Caco-2 (cell line): ENCODE measurements around the gene H2AZ2. TPM values are rescaled to one million over a fixed set of nuclear protein-coding genes. Genes with fewer than 3 reads are reported as not detected.

ENCODE experiments used
- BruUV-seq: library from RNA; stranded (reverse); fragments of 400-500 nt; replicated peaks from 2 replicates; lab custom pipeline; 2021; lab: Mats Ljungman, UMichigan
- CTCF ChIA-PET: fragments of 300-600 bp; sonication (Branson Sonifier 250); formaldehyde crosslinking; loops from one replicate; lab custom pipeline; 2022; ENCODE audit warnings: antibody characterized with exemption; lab: Charles Lee
- POLR2A ChIA-PET: fragments of 300-600 bp; sonication (Branson Sonifier 250); formaldehyde crosslinking; loops from one replicate; lab custom pipeline; 2022; ENCODE audit warnings: antibody characterized with exemption; lab: Charles Lee
- DNase-seq, 2 experiments: peaks; one replicate each; pipeline versions ENCODE4 v3.0.0 to v3.0.0-alpha.2; 2020 to 2022
- H3K27me3 ChIP-seq: replicated peaks from 2 replicates; pipeline ENCODE4 v1.6.0; 2011; ENCODE audit warnings: low read length; ENCODE audit not compliant: control insufficient read depth, insufficient read depth
- H3K36me3 ChIP-seq: 2 replicates; pipeline ENCODE4 v1.5.1; 2011; ENCODE audit warnings: low read length; ENCODE audit not compliant: control insufficient read depth, insufficient read depth
- H3K4me1 ChIP-seq: fragments of 250-450 bp; sonication (Bioruptor Pico); 2 replicates; pipeline ENCODE4 v1.5.1; 2020; ENCODE audit warnings: mild to moderate bottlenecking
- H3K4me3 ChIP-seq: 2 replicates; pipeline ENCODE4 v1.5.1; 2011; ENCODE audit warnings: low read depth, mild to moderate bottlenecking, control low read depth, low read length
- H3K9me3 ChIP-seq: fragments of 250-450 bp; sonication (Bioruptor Pico); 2 replicates; pipeline ENCODE4 v1.5.1; 2020; ENCODE audit warnings: mild to moderate bottlenecking, moderate library complexity
- H3K27ac Mint-ChIP-seq: one replicate; pipeline ENCODE4 v1.8.0; 2022; ENCODE audit warnings: mixed read lengths; ENCODE audit not compliant: unreplicated experiment
- H3K27me3 Mint-ChIP-seq: one replicate; pipeline ENCODE4 v1.8.0; 2022; ENCODE audit warnings: mixed read lengths; ENCODE audit not compliant: insufficient read depth, unreplicated experiment
- H3K36me3 Mint-ChIP-seq: one replicate; pipeline ENCODE4 v1.8.0; 2022; ENCODE audit warnings: mild to moderate bottlenecking, mixed read lengths; ENCODE audit not compliant: insufficient read depth, unreplicated experiment
- H3K4me1 Mint-ChIP-seq: one replicate; pipeline ENCODE4 v1.8.0; 2022; ENCODE audit warnings: low read depth, mixed read lengths; ENCODE audit not compliant: unreplicated experiment
- H3K4me3 Mint-ChIP-seq: one replicate; pipeline ENCODE4 v1.8.0; 2022; ENCODE audit warnings: mild to moderate bottlenecking, moderate library complexity, mixed read lengths; ENCODE audit not compliant: unreplicated experiment
- H3K9me3 Mint-ChIP-seq: one replicate; pipeline ENCODE4 v1.8.0; 2022; ENCODE audit warnings: mixed read lengths; ENCODE audit not compliant: unreplicated experiment
- intact Hi-C: fragments of 100-400 bp; cut with micrococcal nuclease; formaldehyde crosslinking; loops from one replicate; pipeline ENCODE4 v1.10.0; 2022; ENCODE audit not compliant: unreplicated experiment
- total RNA-seq: library from RNA; stranded (reverse); gene quantifications from 2 replicates; pipeline ENCODE4 v1.2.3, GENCODE V29; 2022
- TF ChIP-seq, protein P1 (sequence below), 2 experiments: fragments of 200-600 bp in 1 of 2; IDR thresholded peaks; 1 replicate in 1 of 2; 2 replicates in 1 of 2; pipeline versions ENCODE4 v1.5.1 to v1.8.0; 2011 to 2022; ENCODE audit warnings: antibody characterized with exemption in 1 of 2, control low read depth in 1 of 2, inconsistent platforms in 1 of 2, low read depth in 1 of 2, low read length in 1 of 2, mild to moderate bottlenecking in 1 of 2, moderate library complexity in 1 of 2; ENCODE audit not compliant: insufficient read depth in 1 of 2, severe bottlenecking in 1 of 2, unreplicated experiment in 1 of 2

Gene H2AZ2
- total RNA-seq, 1 experiment from 2014 or later: 244 TPM

DNA sequence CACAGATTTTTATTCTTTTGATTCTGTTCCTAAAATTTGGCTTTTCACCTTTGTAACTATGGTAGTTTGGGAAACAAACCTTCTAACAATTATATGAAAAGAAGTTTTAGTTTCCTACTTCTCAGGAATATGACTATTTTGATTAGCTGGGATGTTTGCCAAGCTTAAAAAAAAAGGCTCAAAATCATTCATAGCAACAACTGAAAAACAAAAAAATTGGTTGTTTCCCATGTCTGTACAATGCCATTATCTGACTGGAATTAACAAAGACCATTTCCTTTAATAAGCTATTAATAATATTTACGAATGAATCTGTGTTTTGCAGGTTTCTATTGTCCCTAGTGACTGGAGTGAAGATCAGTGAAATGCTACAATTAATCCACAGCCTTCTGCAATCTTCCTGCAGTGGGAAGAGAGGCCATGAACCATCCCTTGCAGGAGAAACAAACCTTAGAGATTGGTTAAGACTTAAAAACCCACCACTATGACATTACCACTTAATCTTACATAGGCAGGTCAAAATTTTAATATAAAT, 33.2 kb upstream of the H2AZ2 start:
- H3K27me3 ChIP-seq: no peaks in the 10 kb centered on the region
- Mint-ChIP-seq H3K4me3 (no peak overlapping the region), H3K27ac (no peak overlapping the region), H3K27me3 (no peaks in the 10 kb centered on the region), H3K9me3 (no peaks in the 10 kb centered on the region), H3K4me1 (peaks cover 23% of the 10 kb centered on the region), H3K36me3 (peaks cover 39% of the 10 kb centered on the region)
- peaks cover 26% of the 10 kb centered on the region for H3K4me1 ChIP-seq
- CTCF ChIA-PET: no interaction called here
- TF ChIP-seq, protein P1, sequence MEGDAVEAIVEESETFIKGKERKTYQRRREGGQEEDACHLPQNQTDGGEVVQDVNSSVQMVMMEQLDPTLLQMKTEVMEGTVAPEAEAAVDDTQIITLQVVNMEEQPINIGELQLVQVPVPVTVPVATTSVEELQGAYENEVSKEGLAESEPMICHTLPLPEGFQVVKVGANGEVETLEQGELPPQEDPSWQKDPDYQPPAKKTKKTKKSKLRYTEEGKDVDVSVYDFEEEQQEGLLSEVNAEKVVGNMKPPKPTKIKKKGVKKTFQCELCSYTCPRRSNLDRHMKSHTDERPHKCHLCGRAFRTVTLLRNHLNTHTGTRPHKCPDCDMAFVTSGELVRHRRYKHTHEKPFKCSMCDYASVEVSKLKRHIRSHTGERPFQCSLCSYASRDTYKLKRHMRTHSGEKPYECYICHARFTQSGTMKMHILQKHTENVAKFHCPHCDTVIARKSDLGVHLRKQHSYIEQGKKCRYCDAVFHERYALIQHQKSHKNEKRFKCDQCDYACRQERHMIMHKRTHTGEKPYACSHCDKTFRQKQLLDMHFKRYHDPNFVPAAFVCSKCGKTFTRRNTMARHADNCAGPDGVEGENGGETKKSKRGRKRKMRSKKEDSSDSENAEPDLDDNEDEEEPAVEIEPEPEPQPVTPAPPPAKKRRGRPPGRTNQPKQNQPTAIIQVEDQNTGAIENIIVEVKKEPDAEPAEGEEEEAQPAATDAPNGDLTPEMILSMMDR (IDR thresholded peaks at IDR 0.05; ENCODE audit: insufficient read depth in 1 of 2, low read depth in 1 of 2, low read length in 1 of 2, severe bottlenecking in 1 of 2, unreplicated experiment in 1 of 2): no peak
- POLR2A ChIA-PET: no interaction called here
- intact Hi-C loops: loop anchor here (10.0 kb wide), 1 partner anchor 104 kb away; no protein-coding TSS in a partner anchor
- no TSS peak for BruUV-seq
- H3K36me3 ChIP-seq: no peaks in the 10 kb centered on the region
- no peak for DNase-seq
- H3K9me3 ChIP-seq: no peaks in the 10 kb centered on the region
- no peak overlapping the region for H3K4me3 ChIP-seq

DNA sequence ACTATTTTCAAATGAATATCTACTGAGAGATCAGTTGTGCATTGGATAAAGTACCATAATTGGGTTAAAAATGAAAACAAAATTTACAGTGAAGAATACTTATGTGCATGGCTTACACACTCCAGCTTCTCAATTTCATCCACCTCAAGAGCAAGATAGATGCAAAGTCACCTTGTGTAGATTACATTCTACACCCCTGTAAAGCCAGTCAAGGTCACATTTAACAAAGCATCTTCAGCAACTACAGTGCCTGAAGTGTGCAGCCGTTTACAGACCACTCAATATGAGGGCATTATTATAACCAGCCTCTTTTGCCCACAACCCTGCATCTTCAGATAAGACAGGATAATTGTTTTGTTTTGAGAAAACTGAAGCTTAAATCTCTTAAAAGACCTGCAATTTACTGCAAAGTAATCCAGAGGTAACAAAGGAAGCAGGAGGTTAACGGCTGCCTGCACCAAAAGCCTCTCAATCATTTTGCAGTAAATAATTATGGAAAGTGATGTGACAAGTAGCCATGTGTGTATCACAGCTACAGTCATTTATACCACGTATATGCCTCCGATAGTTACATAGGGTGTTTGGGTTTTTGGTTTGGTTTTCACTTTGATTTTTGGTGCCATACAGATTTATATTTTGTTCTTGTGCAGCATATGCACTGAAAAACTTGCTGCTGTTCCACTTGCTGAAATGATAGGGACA, 32.6 kb upstream of the H2AZ2 start:
- POLR2A ChIA-PET: no interaction called here

DNA sequence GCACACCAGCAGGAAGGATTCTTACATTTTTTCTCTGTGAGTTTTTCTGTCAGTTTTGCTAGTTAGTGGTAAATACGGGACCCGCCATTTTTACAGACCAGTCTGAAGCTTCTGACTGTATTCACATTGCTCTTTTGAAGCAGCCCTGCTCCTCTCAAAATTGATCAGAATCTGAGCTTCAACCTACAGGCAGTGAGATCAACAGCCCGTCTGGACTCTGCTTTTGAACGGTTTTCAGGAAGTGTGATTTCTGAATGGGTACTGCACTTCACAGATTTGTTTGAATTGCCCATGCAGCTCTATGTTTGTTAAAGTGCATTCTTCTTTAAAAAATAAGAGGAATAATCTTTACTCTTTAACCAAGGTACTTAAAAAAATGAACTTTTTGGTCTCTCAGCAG, 28.5 kb upstream of the H2AZ2 start:
- no peak for DNase-seq
- ChIA-PET CTCF (no interaction called here), POLR2A (no interaction called here)
- H3K4me3 Mint-ChIP-seq: no peak overlapping the region
- Histone ChIP-seq H3K27me3 (no peaks in the 10 kb centered on the region), H3K4me3 (no peak overlapping the region), H3K9me3 (no peaks in the 10 kb centered on the region), H3K4me1 (no peaks in the 10 kb centered on the region), H3K36me3 (no peaks in the 10 kb centered on the region)
- no peak overlapping the region for H3K27ac Mint-ChIP-seq
- peaks cover 12% of the 10 kb centered on the region for H3K4me1 Mint-ChIP-seq
- TF ChIP-seq, protein P1 (IDR thresholded peaks at IDR 0.05; ENCODE audit: insufficient read depth in 1 of 2, low read depth in 1 of 2, low read length in 1 of 2, severe bottlenecking in 1 of 2, unreplicated experiment in 1 of 2): no peak
- no TSS peak for BruUV-seq
- no peaks in the 10 kb centered on the region for H3K9me3 Mint-ChIP-seq
- intact Hi-C loops: no loop called here
- H3K36me3 Mint-ChIP-seq: peaks cover 18% of the 10 kb centered on the region
- H3K27me3 Mint-ChIP-seq: no peaks in the 10 kb centered on the region

More for the DNA sequence above, 32.6 kb upstream of the H2AZ2 start:
- no peaks in the 10 kb centered on the region for H3K9me3 Mint-ChIP-seq
- CTCF ChIA-PET: no interaction called here
- Histone ChIP-seq H3K4me3 (no peak overlapping the region), H3K27me3 (no peaks in the 10 kb centered on the region), H3K36me3 (no peaks in the 10 kb centered on the region), H3K9me3 (no peaks in the 10 kb centered on the region), H3K4me1 (peaks cover 26% of the 10 kb centered on the region)
- H3K27me3 Mint-ChIP-seq: no peaks in the 10 kb centered on the region
- peaks cover 32% of the 10 kb centered on the region for H3K36me3 Mint-ChIP-seq
- TF ChIP-seq, protein P1 (IDR thresholded peaks at IDR 0.05; ENCODE audit: insufficient read depth in 1 of 2, low read depth in 1 of 2, low read length in 1 of 2, severe bottlenecking in 1 of 2, unreplicated experiment in 1 of 2): no peak
- no peak for DNase-seq
- intact Hi-C loops: loop anchor here (10.0 kb wide), 1 partner anchor 104 kb away; no protein-coding TSS in a partner anchor
- H3K4me1 Mint-ChIP-seq: peaks cover 18% of the 10 kb centered on the region
- H3K27ac Mint-ChIP-seq: no peak overlapping the region
- no TSS peak for BruUV-seq
- no peak overlapping the region for H3K4me3 Mint-ChIP-seq
